GM12872 (cell line): ENCODE results near the gene CENPX.

ENCODE experiments used
- CTCF ChIP-seq: IDR thresholded peaks from 3 replicates; pipeline ENCODE4 v1.5.1; 2011; ENCODE audit warnings: low read depth, mild to moderate bottlenecking, low read length, moderate library complexity; ENCODE audit not compliant: insufficient read depth

Gene CENPX

GRCh38 chr17:82022310-82022980, at the start of gene CENPX:
Gene CENPX, minus strand, starts transcription at chr17:82022878. Its CDS starts 17 bp downstream, at chr17:82022861.
- TF ChIP-seq CTCF, result no peak

DNA sequence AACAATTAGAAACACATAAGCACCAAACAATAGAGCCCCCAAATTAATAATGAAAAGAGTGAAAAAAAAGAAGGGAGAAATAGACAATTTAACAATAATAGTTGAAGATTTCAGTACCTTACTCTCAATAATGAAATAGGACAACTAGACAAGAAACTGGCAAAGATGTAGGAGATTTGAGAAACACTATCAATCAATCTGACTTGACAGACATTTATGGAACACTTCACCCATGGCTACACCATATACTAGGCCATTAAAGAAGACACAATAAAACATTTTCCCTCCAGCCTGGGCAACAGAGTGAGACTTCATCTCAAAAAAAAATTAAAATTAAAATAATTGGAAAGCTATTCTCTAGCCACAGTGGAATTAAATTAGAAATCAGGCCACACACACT, 47.9 kb upstream of the CENPX start:
- TF ChIP-seq CTCF, result no peak

GRCh38 chr17:82065638-82066303, 43.1 kb upstream of the CENPX start, which contains the start of gene DUS1L:
Gene DUS1L, minus strand, starts transcription at chr17:82065804. Its CDS starts 745 bp downstream, at chr17:82065059.
- no peak for TF ChIP-seq CTCF

DNA sequence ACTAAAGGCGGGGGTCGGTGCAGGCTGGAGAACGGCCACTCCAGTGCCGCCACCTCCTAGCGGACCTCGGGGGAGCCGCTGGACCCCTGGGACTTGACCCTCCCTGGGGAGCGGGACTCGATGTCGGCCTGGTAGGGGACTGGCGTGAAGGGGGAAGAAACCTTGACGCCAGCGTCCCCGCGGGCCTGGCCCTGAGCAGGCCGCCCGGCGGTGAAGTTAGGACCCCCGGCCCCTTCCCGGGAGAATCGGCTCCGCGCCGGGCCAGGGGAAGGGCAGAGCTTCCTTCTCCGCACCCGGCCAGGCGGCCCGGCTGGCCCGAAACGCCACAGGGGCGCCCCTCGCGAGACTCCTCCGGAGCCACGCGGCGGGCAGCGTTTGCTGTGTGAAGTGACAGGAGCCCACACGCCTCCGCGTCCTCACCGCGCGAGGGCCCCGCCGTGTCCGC, 42.5 kb upstream of the CENPX start:
- no peak for TF ChIP-seq CTCF

- TF ChIP-seq CTCF, result no peak
Observed at GRCh38 chr17:82064433-82065192, 41.9 kb upstream of the CENPX start.

DNA sequence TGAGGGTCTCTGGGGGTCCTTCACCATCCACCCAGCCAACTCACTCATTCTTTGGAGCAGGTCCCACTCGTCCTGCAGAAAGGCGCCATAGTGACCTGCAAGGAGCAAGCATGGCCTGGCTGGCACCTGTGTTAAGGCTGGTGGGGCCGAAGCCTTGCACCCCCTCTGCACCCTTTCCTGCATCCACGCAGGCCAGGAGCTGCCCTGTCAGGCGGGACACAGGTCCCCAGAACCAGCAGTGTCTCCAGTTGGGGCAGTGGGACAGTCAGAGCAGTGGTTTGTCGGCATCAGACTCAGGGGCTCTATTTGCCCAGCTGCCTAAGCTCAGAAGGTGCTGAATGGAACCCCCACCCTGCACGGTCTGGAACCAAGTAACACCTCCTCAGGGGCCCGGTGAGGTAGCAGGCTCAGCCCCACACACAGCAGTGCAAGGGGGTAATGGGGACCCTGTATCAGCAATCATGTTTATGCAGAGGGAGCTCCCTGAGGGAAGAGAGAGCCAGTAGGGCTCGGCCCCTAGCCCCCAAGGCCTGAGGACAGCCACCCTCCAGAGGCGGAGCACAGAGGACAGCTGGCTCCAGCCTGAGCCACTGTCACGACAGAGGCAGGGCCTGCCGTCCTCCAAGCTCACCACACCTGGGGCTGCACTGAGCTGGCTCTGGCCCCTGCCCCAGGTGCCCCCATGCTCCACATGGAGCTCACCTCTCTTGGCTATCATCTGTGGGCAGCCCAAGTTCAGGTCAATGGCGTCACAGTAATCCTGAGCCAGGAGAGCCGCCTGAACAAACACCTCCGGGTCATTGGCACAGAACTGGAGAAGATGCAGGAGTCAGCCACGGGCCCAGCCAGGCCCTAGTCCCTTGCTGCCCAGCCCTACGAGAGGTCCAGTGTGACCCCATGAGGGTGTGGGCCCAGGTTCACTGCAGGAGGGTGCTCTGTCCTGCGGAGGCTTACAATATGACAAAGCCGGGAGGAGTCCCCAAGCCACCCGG, 41.0 kb upstream of the CENPX start:
- TF ChIP-seq CTCF, result no peak
